Epithelial cell of esophagus (primary cell): ENCODE results near the gene AOPEP.

Experiments
- DNase-seq: peaks from one replicate; pipeline ENCODE4 v3.0.0; 2010; ENCODE audit warnings: low read depth
- H3K4me3 ChIP-seq: 2 replicates; pipeline ENCODE4 v1.5.1; 2011; ENCODE audit warnings: mild to moderate bottlenecking, low read length, control low read depth
- CTCF ChIP-seq: IDR thresholded peaks from 2 replicates; pipeline ENCODE4 v1.5.1; 2011; ENCODE audit warnings: low read depth, mild to moderate bottlenecking, low read length, control low read depth, inconsistent platforms; ENCODE audit not compliant: insufficient read depth; ENCODE audit errors: missing control alignments

The AOPEP gene

GRCh38 chr9:95055851-95056551 is 329.5 kb downstream of the AOPEP start:
- no peak for DNase-seq
- TF ChIP-seq CTCF = no peak
- peak overlapping the region; percentile 15 for H3K4me3 ChIP-seq

- no peak for DNase-seq
- peak overlapping the region; percentile 2 for H3K4me3 ChIP-seq
- TF ChIP-seq CTCF = no peak
Observed at GRCh38 chr9:95057101-95057500, 330.6 kb downstream of the AOPEP start.

- TF ChIP-seq CTCF = no peak
- DNase-seq = no peak
- H3K4me3 ChIP-seq = no peak overlapping the region
Observed at GRCh38 chr9:95058121-95058785, 331.8 kb downstream of the AOPEP start.

- H3K4me3 ChIP-seq = no peak overlapping the region
- no peak for DNase-seq
- TF ChIP-seq CTCF = no peak
Observed at GRCh38 chr9:95058795-95059386, 332.4 kb downstream of the AOPEP start.

- DNase-seq = no peak
- no peak for TF ChIP-seq CTCF
- no peak overlapping the region for H3K4me3 ChIP-seq
Observed at GRCh38 chr9:95060234-95060633, 333.7 kb downstream of the AOPEP start.

- no peak for DNase-seq
- no peak overlapping the region for H3K4me3 ChIP-seq
- no peak for TF ChIP-seq CTCF
Observed at GRCh38 chr9:95060916-95061315, 334.4 kb downstream of the AOPEP start.
